Panc1 (cell line): Measurements from ENCODE around the gene TFEB. TPM values are rescaled to one million over a fixed set of nuclear protein-coding genes. Genes with fewer than 3 reads are reported as not detected.

ENCODE experiments used
- ATAC-seq: fragments of 200-7000 bp; cut with Tn5 transposase; 2 replicates; pipeline ENCODE4 v1.9.1; 2020; ENCODE audit warnings: mild to moderate bottlenecking, moderate library complexity
- BruUV-seq: library from RNA; stranded (reverse); fragments of 400-500 nt; replicated peaks from 2 replicates; lab custom pipeline; 2021; lab: Mats Ljungman, UMichigan
- CTCF ChIA-PET: fragments of 300-600 bp; sonication (Branson Sonifier 250); formaldehyde crosslinking; loops from one replicate; lab custom pipeline; 2022; ENCODE audit warnings: antibody characterized with exemption; lab: Charles Lee
- POLR2A ChIA-PET: fragments of 300-600 bp; sonication (Branson Sonifier 250); formaldehyde crosslinking; loops from one replicate; lab custom pipeline; 2022; ENCODE audit warnings: antibody characterized with exemption; lab: Charles Lee
- DNase-seq: peaks from one replicate; pipeline ENCODE4 v3.0.0-alpha.2; 2010; ENCODE audit warnings: low read depth, low spot score
- H3K27ac ChIP-seq: 2 replicates; pipeline ENCODE4 v1.5.1; 2011; ENCODE audit warnings: mild to moderate bottlenecking, low read length, inconsistent platforms
- H3K27me3 ChIP-seq: fragments of 200-500 bp; sonication (Bioruptor generic); 2 replicates; pipeline ENCODE4 v1.6.0; 2014; ENCODE audit warnings: low read length, inconsistent platforms; ENCODE audit not compliant: control insufficient read depth, insufficient read depth
- H3K36me3 ChIP-seq: fragments of 200-500 bp; sonication (Bioruptor generic); 2 replicates; pipeline ENCODE4 v1.5.1; 2014; ENCODE audit warnings: inconsistent platforms, mild to moderate bottlenecking, low read length, moderate library complexity; ENCODE audit not compliant: control insufficient read depth, insufficient read depth
- H3K4me1 ChIP-seq: 2 replicates; pipeline ENCODE4 v1.5.1; 2011; ENCODE audit warnings: inconsistent platforms, mild to moderate bottlenecking, low read length, moderate library complexity; ENCODE audit not compliant: control insufficient read depth, insufficient read depth
- H3K4me3 ChIP-seq, 2 experiments: 2 replicates each; pipeline ENCODE4 v1.5.1; 2011 to 2012; ENCODE audit warnings: low read depth in 2 of 2, low read length in 2 of 2, mild to moderate bottlenecking in 2 of 2, inconsistent platforms in 1 of 2, moderate library complexity in 1 of 2
- H3K9me3 ChIP-seq: fragments of 200-500 bp; sonication (Bioruptor generic); 2 replicates; pipeline ENCODE4 v1.5.1; 2014; ENCODE audit warnings: low read depth, mild to moderate bottlenecking, inconsistent platforms, low read length, moderate library complexity; ENCODE audit not compliant: control insufficient read depth, insufficient read depth
- POLR2AphosphoS5 ChIP-seq: IDR thresholded peaks from 2 replicates; pipeline ENCODE4 v1.6.1; 2012; ENCODE audit warnings: mild to moderate bottlenecking, low read depth, low read length, moderate library complexity
- SIN3A ChIP-seq: IDR thresholded peaks from 2 replicates; pipeline ENCODE4 v1.6.1; 2012; ENCODE audit warnings: low read depth, mild to moderate bottlenecking, low read length, moderate library complexity, borderline replicate concordance; ENCODE audit not compliant: insufficient read depth
- TCF7L2 ChIP-seq: IDR thresholded peaks from 2 replicates; pipeline ENCODE4 v1.6.1; 2011; ENCODE audit warnings: mild to moderate bottlenecking, low read depth, low read length, inconsistent platforms
- in situ Hi-C: cut with HindIII; loops from 2 replicates; pipeline ENCODE4 v1.10.0; 2016; ENCODE audit warnings: low sequenced_read_pairs, low pct_unique_long_range_greater_than_20kb
- intact Hi-C: fragments of 100-400 bp; cut with micrococcal nuclease; formaldehyde crosslinking; loops from one replicate; pipeline ENCODE4 v1.10.0; 2022; ENCODE audit not compliant: unreplicated experiment
- total RNA-seq: library from RNA; stranded (reverse); gene quantifications from one replicate; pipeline ENCODE4 v1.2.1, GENCODE V29; 2021; ENCODE audit not compliant: unreplicated experiment
- TF ChIP-seq, protein P1 (sequence below), 2 experiments: IDR thresholded peaks; 2 replicates each; pipeline ENCODE4 v1.6.1; 2011 to 2012; ENCODE audit warnings: low read depth in 2 of 2, control low read depth in 1 of 2, low read length in 1 of 2, mild to moderate bottlenecking in 1 of 2, moderate library complexity in 1 of 2; ENCODE audit not compliant: insufficient read depth in 1 of 2
- TF ChIP-seq, protein P2 (sequence below): fragments of 450-650 bp; IDR thresholded peaks from 2 replicates; pipeline ENCODE4 v1.5.1; 2017; ENCODE audit warnings: mild to moderate bottlenecking

TFEB gene
- total RNA-seq, 1 experiment from 2014 or later = 13.3 TPM

DNA sequence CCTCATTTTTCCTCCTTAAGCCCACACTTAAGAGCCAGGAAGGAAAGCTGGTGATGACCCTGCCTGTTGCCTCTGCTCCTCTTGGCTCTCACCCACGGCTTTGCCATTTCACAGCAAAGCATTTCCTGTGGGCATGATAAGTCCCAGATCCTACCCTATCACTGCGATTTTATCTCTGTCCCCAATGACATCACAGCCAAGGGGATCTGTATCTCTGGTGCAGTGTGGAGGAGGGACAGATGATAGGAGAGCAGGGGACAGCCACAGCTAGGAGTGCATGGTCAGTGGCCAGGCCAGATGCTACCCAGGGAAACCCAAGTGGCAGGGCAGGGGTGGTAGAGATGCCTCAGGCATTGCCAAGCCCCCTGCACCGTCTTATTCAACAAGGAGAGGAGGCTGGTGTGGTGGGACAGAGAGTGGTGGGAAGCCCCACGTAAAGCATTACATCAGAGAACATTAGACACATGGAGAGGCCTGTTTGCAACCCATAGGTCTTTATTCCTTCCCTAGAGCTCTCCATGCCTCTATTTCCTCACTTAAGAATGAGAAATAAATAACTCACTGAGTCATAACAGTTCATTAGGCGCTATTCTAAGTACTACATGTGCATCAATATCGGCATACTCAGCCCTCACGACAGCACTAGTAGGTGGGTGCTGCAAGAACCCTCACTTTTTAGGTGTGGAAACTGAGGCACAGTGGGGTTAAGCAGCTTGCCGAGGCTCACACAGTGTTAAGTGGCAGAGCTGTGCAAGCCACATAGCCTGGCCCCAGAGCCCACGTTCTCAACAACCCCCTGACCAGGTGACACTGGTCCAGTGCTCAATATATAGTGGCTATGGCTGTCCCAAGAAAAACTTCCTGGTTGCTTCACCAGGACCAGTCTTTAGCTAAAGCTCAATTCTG lies 4.6 kb downstream of the TFEB start:
- H3K4me3 ChIP-seq = no peak overlapping the region
- no peak for ATAC-seq
- no peaks in the 10 kb centered on the region for H3K9me3 ChIP-seq
- in situ Hi-C loops = no loop called here
- TF ChIP-seq, protein P1, sequence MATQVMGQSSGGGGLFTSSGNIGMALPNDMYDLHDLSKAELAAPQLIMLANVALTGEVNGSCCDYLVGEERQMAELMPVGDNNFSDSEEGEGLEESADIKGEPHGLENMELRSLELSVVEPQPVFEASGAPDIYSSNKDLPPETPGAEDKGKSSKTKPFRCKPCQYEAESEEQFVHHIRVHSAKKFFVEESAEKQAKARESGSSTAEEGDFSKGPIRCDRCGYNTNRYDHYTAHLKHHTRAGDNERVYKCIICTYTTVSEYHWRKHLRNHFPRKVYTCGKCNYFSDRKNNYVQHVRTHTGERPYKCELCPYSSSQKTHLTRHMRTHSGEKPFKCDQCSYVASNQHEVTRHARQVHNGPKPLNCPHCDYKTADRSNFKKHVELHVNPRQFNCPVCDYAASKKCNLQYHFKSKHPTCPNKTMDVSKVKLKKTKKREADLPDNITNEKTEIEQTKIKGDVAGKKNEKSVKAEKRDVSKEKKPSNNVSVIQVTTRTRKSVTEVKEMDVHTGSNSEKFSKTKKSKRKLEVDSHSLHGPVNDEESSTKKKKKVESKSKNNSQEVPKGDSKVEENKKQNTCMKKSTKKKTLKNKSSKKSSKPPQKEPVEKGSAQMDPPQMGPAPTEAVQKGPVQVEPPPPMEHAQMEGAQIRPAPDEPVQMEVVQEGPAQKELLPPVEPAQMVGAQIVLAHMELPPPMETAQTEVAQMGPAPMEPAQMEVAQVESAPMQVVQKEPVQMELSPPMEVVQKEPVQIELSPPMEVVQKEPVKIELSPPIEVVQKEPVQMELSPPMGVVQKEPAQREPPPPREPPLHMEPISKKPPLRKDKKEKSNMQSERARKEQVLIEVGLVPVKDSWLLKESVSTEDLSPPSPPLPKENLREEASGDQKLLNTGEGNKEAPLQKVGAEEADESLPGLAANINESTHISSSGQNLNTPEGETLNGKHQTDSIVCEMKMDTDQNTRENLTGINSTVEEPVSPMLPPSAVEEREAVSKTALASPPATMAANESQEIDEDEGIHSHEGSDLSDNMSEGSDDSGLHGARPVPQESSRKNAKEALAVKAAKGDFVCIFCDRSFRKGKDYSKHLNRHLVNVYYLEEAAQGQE (IDR thresholded peaks at IDR 0.05; ENCODE audit: insufficient read depth in 1 of 2, low read depth in 2 of 2, low read length in 1 of 2) = no peak
- TF ChIP-seq SIN3A (no peak), TCF7L2 (no peak), POLR2AphosphoS5 (no peak)
- TF ChIP-seq, protein P2, sequence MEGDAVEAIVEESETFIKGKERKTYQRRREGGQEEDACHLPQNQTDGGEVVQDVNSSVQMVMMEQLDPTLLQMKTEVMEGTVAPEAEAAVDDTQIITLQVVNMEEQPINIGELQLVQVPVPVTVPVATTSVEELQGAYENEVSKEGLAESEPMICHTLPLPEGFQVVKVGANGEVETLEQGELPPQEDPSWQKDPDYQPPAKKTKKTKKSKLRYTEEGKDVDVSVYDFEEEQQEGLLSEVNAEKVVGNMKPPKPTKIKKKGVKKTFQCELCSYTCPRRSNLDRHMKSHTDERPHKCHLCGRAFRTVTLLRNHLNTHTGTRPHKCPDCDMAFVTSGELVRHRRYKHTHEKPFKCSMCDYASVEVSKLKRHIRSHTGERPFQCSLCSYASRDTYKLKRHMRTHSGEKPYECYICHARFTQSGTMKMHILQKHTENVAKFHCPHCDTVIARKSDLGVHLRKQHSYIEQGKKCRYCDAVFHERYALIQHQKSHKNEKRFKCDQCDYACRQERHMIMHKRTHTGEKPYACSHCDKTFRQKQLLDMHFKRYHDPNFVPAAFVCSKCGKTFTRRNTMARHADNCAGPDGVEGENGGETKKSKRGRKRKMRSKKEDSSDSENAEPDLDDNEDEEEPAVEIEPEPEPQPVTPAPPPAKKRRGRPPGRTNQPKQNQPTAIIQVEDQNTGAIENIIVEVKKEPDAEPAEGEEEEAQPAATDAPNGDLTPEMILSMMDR = no peak
- H3K4me1 ChIP-seq = peaks cover 11% of the 10 kb centered on the region
- intact Hi-C loops = loop anchor here (10.0 kb wide), 1 partner anchor 54 kb away; the partner anchor contains the start of genes PRICKLE4 and TOMM6
- no TSS peak for BruUV-seq
- no peaks in the 10 kb centered on the region; the same call in 1 of the 2 replicates for H3K36me3 ChIP-seq
- POLR2A ChIA-PET = no interaction called here
- no peak overlapping the region for H3K27ac ChIP-seq
- CTCF ChIA-PET = interaction anchor here (0.6 kb wide), 1 partner anchor 29 kb away, joined by 4 read pairs; no protein-coding TSS in a partner anchor
- DNase-seq = no peak
- no peaks in the 10 kb centered on the region for H3K27me3 ChIP-seq

DNA sequence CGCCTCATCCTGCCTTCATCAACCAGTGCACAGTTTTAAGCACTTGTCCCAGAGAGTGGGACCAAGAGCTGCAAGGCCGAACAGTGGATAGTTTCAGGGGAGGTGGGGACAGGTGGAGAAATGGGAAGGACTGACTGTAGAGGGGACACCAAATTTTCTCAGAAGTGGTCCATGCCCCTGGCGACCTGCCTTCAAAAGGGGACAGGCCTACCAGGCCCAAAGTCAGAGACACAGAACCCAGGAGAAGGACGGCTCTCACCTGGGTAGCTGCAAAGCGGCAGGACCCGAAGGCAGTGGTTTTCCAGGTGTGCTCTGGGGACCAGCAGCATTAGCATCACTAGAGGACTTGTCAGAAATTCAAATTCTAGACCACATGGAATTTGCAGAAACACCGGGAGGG lies 5.8 kb downstream of the TFEB start:
- in situ Hi-C loops (no loop called here), intact Hi-C loops (loop anchor here (10.0 kb wide), 1 partner anchor 55 kb away; the partner anchor contains the start of genes PRICKLE4 and TOMM6)
- Histone ChIP-seq H3K4me3 (no peak overlapping the region), H3K36me3 (no peaks in the 10 kb centered on the region; the same call in 1 of the 2 replicates), H3K4me1 (peaks cover 10% of the 10 kb centered on the region), H3K27ac (no peak overlapping the region), H3K27me3 (no peaks in the 10 kb centered on the region), H3K9me3 (no peaks in the 10 kb centered on the region)
- TF ChIP-seq POLR2AphosphoS5 (no peak), TCF7L2 (no peak), SIN3A (no peak)
- TF ChIP-seq, protein P1 (IDR thresholded peaks at IDR 0.05; ENCODE audit: insufficient read depth in 1 of 2, low read depth in 2 of 2, low read length in 1 of 2) = no peak
- TF ChIP-seq, protein P2 = no peak
- DNase-seq = no peak
- CTCF ChIA-PET = no interaction called here
- BruUV-seq = no TSS peak
- POLR2A ChIA-PET = no interaction called here
- no peak for ATAC-seq
